WI38 (cell line): Measurements from ENCODE around the gene DCTN1.

Experiments
- H3K4me3 ChIP-seq: 2 replicates; pipeline ENCODE4 v1.5.1; 2011; ENCODE audit warnings: low read depth, mild to moderate bottlenecking, control low read depth, low read length
- TF ChIP-seq, protein P1 (sequence below): IDR thresholded peaks from 2 replicates; pipeline ENCODE4 v1.5.1; 2012; ENCODE audit warnings: low read depth, mild to moderate bottlenecking, control low read depth, low read length

DCTN1 gene

DNA sequence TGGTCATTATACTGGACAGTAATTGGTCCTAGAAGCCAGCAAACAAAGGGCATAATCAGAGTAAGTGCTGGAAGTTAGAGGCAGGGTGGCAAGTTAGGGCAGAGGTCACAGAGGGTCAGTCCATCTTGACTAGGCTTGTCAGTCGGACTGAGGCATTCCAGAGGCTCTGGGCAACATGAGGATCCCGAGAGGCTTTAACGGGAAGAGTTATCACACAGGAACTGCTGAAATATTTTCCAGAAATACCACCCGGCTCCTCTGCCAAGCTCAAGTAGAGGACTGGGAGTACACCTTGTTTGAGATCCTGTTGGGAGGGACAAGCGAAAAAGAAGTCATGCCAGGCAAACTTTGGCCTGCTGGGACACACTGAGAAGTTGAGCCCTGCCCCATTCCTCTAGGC, 27.6 kb upstream of the DCTN1 start:
- TF ChIP-seq, protein P1, sequence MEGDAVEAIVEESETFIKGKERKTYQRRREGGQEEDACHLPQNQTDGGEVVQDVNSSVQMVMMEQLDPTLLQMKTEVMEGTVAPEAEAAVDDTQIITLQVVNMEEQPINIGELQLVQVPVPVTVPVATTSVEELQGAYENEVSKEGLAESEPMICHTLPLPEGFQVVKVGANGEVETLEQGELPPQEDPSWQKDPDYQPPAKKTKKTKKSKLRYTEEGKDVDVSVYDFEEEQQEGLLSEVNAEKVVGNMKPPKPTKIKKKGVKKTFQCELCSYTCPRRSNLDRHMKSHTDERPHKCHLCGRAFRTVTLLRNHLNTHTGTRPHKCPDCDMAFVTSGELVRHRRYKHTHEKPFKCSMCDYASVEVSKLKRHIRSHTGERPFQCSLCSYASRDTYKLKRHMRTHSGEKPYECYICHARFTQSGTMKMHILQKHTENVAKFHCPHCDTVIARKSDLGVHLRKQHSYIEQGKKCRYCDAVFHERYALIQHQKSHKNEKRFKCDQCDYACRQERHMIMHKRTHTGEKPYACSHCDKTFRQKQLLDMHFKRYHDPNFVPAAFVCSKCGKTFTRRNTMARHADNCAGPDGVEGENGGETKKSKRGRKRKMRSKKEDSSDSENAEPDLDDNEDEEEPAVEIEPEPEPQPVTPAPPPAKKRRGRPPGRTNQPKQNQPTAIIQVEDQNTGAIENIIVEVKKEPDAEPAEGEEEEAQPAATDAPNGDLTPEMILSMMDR = no peak
- H3K4me3 ChIP-seq = no peak overlapping the region

DNA sequence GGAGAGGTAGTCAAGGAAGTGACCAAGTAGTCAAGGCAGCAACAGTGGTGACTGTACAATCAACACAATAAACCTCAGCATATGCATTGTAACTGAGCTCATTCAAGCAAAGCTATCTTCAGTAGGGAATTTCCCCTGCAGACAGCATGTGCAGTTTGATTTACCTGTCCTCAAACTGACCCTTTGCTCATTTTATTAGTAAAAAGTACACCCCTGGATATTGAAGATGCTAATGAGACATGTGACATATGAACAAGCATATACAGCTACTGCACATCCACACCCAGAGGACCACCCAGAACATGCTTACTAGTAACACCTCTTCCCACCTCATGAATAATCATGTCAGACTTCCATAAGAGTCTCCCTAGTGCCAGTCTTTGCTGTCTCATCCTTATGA, 25.9 kb upstream of the DCTN1 start:
- TF ChIP-seq, protein P1 = no peak
- no peak overlapping the region for H3K4me3 ChIP-seq

DNA sequence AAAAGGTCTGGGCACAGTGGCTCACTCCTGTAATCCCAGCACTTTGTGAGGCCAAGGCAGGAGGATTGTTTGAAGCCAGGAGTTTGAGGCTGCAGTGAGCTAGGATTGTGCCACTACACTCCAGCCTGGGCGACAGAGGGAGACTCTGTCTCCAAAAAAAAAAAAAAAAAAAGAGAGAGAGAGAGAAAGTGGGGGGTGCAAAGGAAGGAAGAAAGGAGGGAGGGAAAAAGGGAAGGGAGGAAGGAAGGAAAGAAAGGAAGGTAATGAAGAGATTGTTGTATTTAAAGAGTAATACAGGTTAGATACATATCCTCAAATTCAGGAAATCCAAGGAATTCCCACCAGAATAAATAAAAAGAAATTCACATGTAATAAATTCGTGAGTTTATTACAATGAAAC, 21.8 kb upstream of the DCTN1 start:
- no peak overlapping the region for H3K4me3 ChIP-seq
- TF ChIP-seq, protein P1 = no peak

DNA sequence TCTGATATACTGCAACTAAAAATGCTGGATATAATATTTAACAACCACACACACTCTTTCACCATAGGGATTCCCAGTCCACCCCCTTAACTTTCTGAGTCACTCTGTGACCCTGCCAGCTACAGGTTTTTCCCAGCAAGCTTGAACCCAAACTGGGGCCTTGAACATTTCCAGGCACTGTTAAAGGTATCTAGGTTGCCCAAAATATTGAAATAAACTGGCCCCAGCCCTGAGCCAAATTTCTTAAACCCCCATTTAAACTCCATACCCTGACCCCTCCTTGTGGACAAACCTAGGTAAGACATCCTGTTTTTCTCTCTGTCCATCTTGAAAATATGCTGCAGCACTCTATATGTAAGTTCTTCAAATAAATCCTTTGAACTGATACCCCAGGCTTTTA, 19.7 kb upstream of the DCTN1 start:
- TF ChIP-seq, protein P1 = peak; percentile 53
- no peak overlapping the region for H3K4me3 ChIP-seq

DNA sequence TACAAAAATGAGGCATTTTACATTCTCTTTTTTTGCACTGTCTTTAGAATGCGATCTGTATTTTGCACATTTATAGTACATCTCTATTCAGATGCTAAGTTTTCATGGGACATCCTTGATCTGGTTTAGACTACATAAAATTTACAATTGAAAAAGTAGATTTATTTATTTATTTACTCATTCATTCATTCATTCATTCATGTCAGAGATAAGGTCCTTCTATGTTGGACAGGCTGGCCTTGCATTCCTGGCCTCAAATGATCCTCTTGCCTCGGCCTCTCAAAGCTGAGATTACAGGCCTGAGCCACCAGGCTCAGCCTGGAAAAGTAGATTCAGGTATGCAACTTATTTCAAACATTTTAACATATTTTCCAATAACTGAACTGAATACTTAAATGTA, 16.0 kb upstream of the DCTN1 start:
- no peak overlapping the region for H3K4me3 ChIP-seq
- TF ChIP-seq, protein P1 = no peak

DNA sequence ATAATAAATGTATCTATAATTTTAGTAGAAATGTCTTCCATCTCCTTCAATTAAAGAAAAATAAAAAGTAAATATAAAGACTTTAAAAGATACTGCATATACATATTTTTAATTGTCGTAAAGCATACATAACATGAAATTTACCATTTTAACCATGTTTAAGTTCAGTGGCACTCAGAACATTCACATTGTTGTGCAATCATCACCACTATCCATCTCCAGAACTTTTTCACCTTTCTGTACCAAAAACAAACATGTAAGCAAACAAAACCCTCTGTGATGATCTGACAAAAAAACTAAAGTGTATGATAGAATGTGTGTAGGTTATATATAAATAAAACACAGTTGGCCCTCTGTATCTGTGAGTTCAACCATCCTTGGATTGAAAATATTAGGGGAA, 13.4 kb upstream of the DCTN1 start:
- H3K4me3 ChIP-seq = no peak overlapping the region
- TF ChIP-seq, protein P1 = no peak

DNA sequence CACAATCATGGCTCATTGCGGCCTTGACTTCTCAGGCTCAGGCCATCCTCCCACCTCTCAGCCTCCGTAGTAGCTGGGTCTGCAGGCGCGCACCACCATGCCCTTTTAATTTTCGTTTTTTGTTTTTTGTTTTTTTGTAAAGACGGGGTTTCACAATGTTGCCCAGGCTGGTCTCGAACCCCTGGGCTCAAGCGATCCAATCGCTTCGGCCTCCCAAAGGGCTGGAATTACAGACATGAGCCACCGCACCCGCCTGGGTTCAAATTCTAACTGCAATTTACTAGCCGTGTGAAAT, 12.3 kb upstream of the DCTN1 start:
- TF ChIP-seq, protein P1 = no peak
- H3K4me3 ChIP-seq = no peak overlapping the region
